GM12872 (cell line): ENCODE data around the gene PACSIN2.

Experiments
- CTCF ChIP-seq: IDR thresholded peaks from 3 replicates; pipeline ENCODE4 v1.5.1; 2011; ENCODE audit warnings: low read depth, mild to moderate bottlenecking, low read length, moderate library complexity; ENCODE audit not compliant: insufficient read depth

Gene PACSIN2

DNA sequence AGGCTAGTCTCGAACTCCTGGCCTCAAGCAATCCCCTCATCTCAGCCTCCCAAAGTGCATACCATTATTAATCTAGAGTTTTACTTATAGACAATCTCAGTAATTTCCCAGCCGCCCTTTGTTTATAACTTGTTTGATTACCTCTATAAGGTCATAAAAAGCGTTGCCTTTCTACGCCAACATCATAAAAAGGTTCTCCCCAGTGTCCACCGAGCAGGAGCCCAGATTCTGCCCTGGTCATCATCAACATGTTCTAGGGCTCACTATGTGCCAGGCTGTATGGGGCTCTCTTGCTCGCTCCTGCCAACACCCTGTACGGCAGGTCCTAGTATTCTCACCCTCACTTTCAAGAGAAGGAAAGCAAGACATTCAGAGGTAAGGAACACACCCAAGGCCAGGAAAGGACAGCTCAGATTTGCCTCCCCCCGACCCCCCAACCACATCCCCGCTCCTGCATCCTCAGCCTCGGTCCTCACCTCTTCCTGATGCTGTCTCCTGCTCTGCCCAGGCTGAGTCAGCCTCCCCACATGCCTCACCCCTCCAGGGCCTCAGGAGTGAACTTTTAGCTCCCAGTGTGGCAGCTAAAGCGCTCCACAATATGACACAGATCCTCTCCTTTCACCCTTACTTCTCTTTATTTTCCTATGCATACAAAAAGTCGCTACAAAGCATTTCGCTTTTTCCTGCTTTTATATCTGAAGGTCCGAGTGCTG, 172.1 kb downstream of the PACSIN2 start:
- no peak for TF ChIP-seq CTCF

DNA sequence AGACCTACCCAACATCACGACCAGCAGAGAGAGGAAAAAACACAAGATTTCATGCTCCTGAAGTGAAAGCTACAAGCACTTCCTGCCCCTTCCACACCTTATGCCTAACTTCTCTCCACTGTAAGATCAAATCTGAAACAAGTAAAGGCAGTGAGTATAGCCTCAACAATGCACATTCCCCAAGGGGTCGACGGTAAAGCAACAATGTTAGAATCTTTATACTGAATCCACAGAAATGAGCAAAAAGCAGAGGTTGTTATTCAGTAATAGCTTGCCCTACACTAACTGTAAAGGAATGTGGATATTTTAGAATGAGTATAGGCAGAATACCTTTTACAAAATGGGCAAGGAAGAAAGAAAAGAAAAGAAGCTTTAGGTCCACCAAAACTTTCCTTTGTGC, 173.5 kb downstream of the PACSIN2 start:
- TF ChIP-seq CTCF, result no peak

DNA sequence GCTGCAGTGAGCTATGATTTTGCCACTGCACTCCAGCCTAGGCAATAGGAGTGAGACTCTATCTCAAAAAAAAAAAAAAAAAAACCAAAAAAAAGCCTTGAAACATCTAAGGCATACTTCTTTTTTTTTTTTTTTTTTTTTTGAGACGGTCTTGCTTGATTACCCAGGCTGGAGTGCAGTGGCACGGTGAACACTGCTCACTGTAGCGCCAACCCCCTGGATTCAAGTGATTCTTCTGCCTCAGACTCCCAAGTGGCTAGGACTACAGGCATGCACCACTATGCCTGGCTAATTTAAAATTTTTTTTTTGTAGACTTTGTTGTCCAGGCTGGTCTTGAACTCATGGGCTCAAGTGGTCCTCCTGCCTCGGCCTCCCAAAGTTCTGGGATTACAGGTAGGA, 177.4 kb downstream of the PACSIN2 start:
- no peak for TF ChIP-seq CTCF

GRCh38 chr22:42836026-42836425, 178.9 kb downstream of the PACSIN2 start:
- TF ChIP-seq CTCF, result no peak

- no peak for TF ChIP-seq CTCF
Observed at GRCh38 chr22:42834177-42834949, 180.6 kb downstream of the PACSIN2 start.

GRCh38 chr22:42833104-42833503, 181.8 kb downstream of the PACSIN2 start:
- no peak for TF ChIP-seq CTCF

- TF ChIP-seq CTCF, result no peak
Observed at GRCh38 chr22:42831712-42832111, 183.2 kb downstream of the PACSIN2 start.
